Gastroesophageal sphincter (tissue), 3 donors: ENCODE measurements around the gene FANCF.

ENCODE experiments used
- EP300 ChIP-seq: sonication (generic); formaldehyde crosslinking; IDR thresholded peaks from one replicate; pipeline ENCODE4 v1.6.1; 2017; ENCODE audit warnings: antibody characterized with exemption, mild to moderate bottlenecking
- POLR2AphosphoS5 ChIP-seq: sonication (generic); formaldehyde crosslinking; IDR thresholded peaks from one replicate; pipeline ENCODE4 v1.6.1; 2017; ENCODE audit warnings: antibody characterized with exemption
- TF ChIP-seq, protein P1 (sequence below), 4 experiments: fragments of 200-600 bp in 2 of 4; fragments of 450-650 bp in 2 of 4; sonication (generic) in 1 of 4; IDR thresholded peaks; one replicate each; pipeline ENCODE4 v1.5.1; 2017 to 2019; ENCODE audit warnings: antibody characterized with exemption in 4 of 4, mild to moderate bottlenecking in 2 of 4, moderate library complexity in 2 of 4

- TF ChIP-seq EP300, result no peak
- TF ChIP-seq, protein P1, sequence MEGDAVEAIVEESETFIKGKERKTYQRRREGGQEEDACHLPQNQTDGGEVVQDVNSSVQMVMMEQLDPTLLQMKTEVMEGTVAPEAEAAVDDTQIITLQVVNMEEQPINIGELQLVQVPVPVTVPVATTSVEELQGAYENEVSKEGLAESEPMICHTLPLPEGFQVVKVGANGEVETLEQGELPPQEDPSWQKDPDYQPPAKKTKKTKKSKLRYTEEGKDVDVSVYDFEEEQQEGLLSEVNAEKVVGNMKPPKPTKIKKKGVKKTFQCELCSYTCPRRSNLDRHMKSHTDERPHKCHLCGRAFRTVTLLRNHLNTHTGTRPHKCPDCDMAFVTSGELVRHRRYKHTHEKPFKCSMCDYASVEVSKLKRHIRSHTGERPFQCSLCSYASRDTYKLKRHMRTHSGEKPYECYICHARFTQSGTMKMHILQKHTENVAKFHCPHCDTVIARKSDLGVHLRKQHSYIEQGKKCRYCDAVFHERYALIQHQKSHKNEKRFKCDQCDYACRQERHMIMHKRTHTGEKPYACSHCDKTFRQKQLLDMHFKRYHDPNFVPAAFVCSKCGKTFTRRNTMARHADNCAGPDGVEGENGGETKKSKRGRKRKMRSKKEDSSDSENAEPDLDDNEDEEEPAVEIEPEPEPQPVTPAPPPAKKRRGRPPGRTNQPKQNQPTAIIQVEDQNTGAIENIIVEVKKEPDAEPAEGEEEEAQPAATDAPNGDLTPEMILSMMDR (IDR thresholded peaks at IDR 0.05), result no peak
- TF ChIP-seq POLR2AphosphoS5, result no peak
These were observed 9.4 kb upstream of the FANCF start for GRCh38 chr11:22634897-22635629.
